Endothelial cell of umbilical vein (primary cell): Measurements from ENCODE around the gene FAM200A. TPM values are rescaled to one million over a fixed set of nuclear protein-coding genes. Genes with fewer than 3 reads are reported as not detected.

Source experiments
- BruUV-seq: library from RNA; stranded (reverse); fragments of 400-500 nt; replicated peaks from 2 replicates; lab custom pipeline; 2021; lab: Mats Ljungman, UMichigan
- CTCF ChIA-PET: fragments of 300-600, 350-600 bp; sonication (Branson Sonifier 250); formaldehyde crosslinking; loops from one replicate; lab custom pipeline; 2021; ENCODE audit warnings: antibody characterized with exemption, inconsistent platforms; lab: Charles Lee
- POLR2A ChIA-PET: fragments of 300-600, 350-600 bp; sonication (Branson Sonifier 250); formaldehyde crosslinking; loops from one replicate; lab custom pipeline; 2021; ENCODE audit warnings: antibody characterized with exemption, inconsistent platforms; lab: Charles Lee
- DNase-seq: peaks from one replicate; pipeline ENCODE4 v3.0.0-alpha.2; 2011; ENCODE audit warnings: low read depth, low spot score
- FAIRE-seq: peaks from 2 replicates; lab custom pipeline; 2011; peaks lifted over from hg19 to GRCh38; lab: Jason Lieb, UNC
- H2AFZ ChIP-seq: 2 replicates; pipeline ENCODE4 v1.6.0; 2012; ENCODE audit warnings: low read depth, low read length, control low read depth, inconsistent platforms
- H3K27ac ChIP-seq: 2 replicates; pipeline ENCODE4 v1.5.1; 2011; ENCODE audit warnings: low read depth, mild to moderate bottlenecking, control low read depth, low read length, moderate library complexity; ENCODE audit not compliant: insufficient read depth
- H3K27me3 ChIP-seq, 2 experiments: 2 replicates each; pipeline versions ENCODE4 v1.6.0 to v1.6.1; 2011; ENCODE audit warnings: low read length in 2 of 2, mixed read lengths in 1 of 2; ENCODE audit not compliant: control insufficient read depth in 2 of 2, insufficient read depth in 2 of 2
- H3K36me3 ChIP-seq, 2 experiments: 2 replicates in 1 of 2; 3 replicates in 1 of 2; pipeline ENCODE4 v1.5.1; 2011; ENCODE audit warnings: low read length in 2 of 2, mild to moderate bottlenecking in 1 of 2, moderate library complexity in 1 of 2; ENCODE audit not compliant: control insufficient read depth in 2 of 2, insufficient read depth in 2 of 2; ENCODE audit errors: extremely low read depth in 1 of 2
- H3K4me1 ChIP-seq: 3 replicates; pipeline ENCODE4 v1.5.1; 2011; ENCODE audit warnings: mild to moderate bottlenecking, low read length; ENCODE audit not compliant: control insufficient read depth, insufficient read depth; ENCODE audit errors: extremely low read depth
- H3K4me2 ChIP-seq: 2 replicates; pipeline ENCODE4 v1.6.1; 2011; ENCODE audit warnings: low read length, control low read depth, mixed read lengths; ENCODE audit not compliant: insufficient read depth
- H3K4me3 ChIP-seq, 3 experiments: fragments of 200-600 bp in 1 of 3; sonication (generic), shearing (Covaris generic) in 1 of 3; replicated peaks in 1 of 3; 2 replicates each; pipeline ENCODE4 v1.5.1; 2011 to 2016; ENCODE audit warnings: control low read depth in 3 of 3, low read length in 3 of 3, mild to moderate bottlenecking in 2 of 3, inconsistent platforms in 1 of 3, low read depth in 1 of 3, moderate library complexity in 1 of 3; ENCODE audit not compliant: insufficient read depth in 1 of 3
- H3K79me2 ChIP-seq: 2 replicates; pipeline ENCODE4 v1.6.0; 2012; ENCODE audit warnings: low read length, inconsistent platforms; ENCODE audit not compliant: control insufficient read depth, insufficient read depth
- H3K9ac ChIP-seq: replicated peaks from 2 replicates; pipeline ENCODE3; 2011; ENCODE audit warnings: low read length, control low read depth; ENCODE audit not compliant: insufficient read depth; ENCODE audit errors: extremely low read depth
- H3K9me1 ChIP-seq: replicated peaks from 3 replicates; pipeline ENCODE4 v1.6.0; 2011; ENCODE audit warnings: mild to moderate bottlenecking, low read length; ENCODE audit not compliant: control insufficient read depth, insufficient read depth; ENCODE audit errors: extremely low read depth
- H3K9me3 ChIP-seq: replicated peaks from 2 replicates; pipeline ENCODE4 v1.5.1; 2012; ENCODE audit warnings: low read length, inconsistent platforms; ENCODE audit not compliant: control insufficient read depth, insufficient read depth
- H4K20me1 ChIP-seq: replicated peaks from 2 replicates; pipeline ENCODE3; 2011; ENCODE audit warnings: mild to moderate bottlenecking, low read length; ENCODE audit not compliant: control insufficient read depth, insufficient read depth; ENCODE audit errors: extremely low read depth
- CTCF ChIP-seq, 2 donors: IDR thresholded peaks; 1 replicate in 1 of 2; 2 replicates in 1 of 2; pipeline ENCODE4 v1.5.1; 2011; ENCODE audit warnings: low read length in 2 of 2, mild to moderate bottlenecking in 2 of 2, moderate library complexity in 2 of 2, control low read depth in 1 of 2, inconsistent platforms in 1 of 2, low read depth in 1 of 2; ENCODE audit not compliant: insufficient read depth in 1 of 2; ENCODE audit errors: extremely low read depth in 1 of 2
- EZH2 ChIP-seq: IDR thresholded peaks from 2 replicates; pipeline ENCODE4 v1.6.1; 2012; ENCODE audit warnings: borderline replicate concordance, low read depth, mild to moderate bottlenecking, moderate library complexity, low read length, inconsistent platforms; ENCODE audit not compliant: severe bottlenecking
- FOS ChIP-seq: IDR thresholded peaks from 2 replicates; pipeline ENCODE4 v1.6.1; 2011; ENCODE audit warnings: mild to moderate bottlenecking, low read length, moderate library complexity, borderline replicate concordance; ENCODE audit not compliant: insufficient read depth
- GATA2 ChIP-seq: IDR thresholded peaks from 2 replicates; pipeline ENCODE4 v1.7.0; 2011; ENCODE audit warnings: low read depth, mild to moderate bottlenecking, moderate library complexity, mixed read lengths, low read length; ENCODE audit not compliant: insufficient read length, insufficient read depth
- JUN ChIP-seq: IDR thresholded peaks from 2 replicates; pipeline ENCODE4 v1.6.1; 2011; ENCODE audit warnings: borderline replicate concordance, low read depth; ENCODE audit not compliant: insufficient read length, insufficient read depth
- MYC ChIP-seq: IDR thresholded peaks from one replicate; pipeline ENCODE4 v1.6.1; 2011; ENCODE audit warnings: mild to moderate bottlenecking, low read depth, low read length
- POLR2A ChIP-seq: IDR thresholded peaks from 2 replicates; pipeline ENCODE4 v1.6.1; 2012; ENCODE audit warnings: low read depth, mild to moderate bottlenecking, control low read depth, low read length
- POLR2AphosphoS5 ChIP-seq: IDR thresholded peaks from 2 replicates; pipeline ENCODE4 v1.6.1; 2012; ENCODE audit warnings: low read depth, mild to moderate bottlenecking, control low read depth, low read length, moderate library complexity; ENCODE audit not compliant: insufficient read depth
- dilution Hi-C: fragments of 300-500 bp; cut with MboI; formaldehyde crosslinking; loops from one replicate; pipeline ENCODE4 v1.15.0; 2019; ENCODE audit warnings: low sequenced_read_pairs; ENCODE audit not compliant: extremely low pct_ligation_motif_present
- intact Hi-C: fragments of 100-400 bp; cut with micrococcal nuclease; formaldehyde crosslinking; loops from one replicate; pipeline ENCODE4 v1.10.0; 2022
- polyA plus RNA-seq, 4 experiments: library from polyadenylated mRNA; depleted of rRNA in 3 of 4; stranded (reverse) in 3 of 4; unstranded in 1 of 4; fragments of >200 nt; gene quantifications; 2 replicates each; pipeline versions ENCODE4 v1.2.1 to v1.2.3, GENCODE V29; 2011 to 2012; ENCODE audit warnings: missing spikeins in 1 of 4
- total RNA-seq: library from RNA; stranded (reverse); gene quantifications from 2 replicates; pipeline ENCODE4 v1.2.3, GENCODE V29; 2021
- TF ChIP-seq, protein P1 (sequence below): IDR thresholded peaks from 2 replicates; pipeline ENCODE4 v1.6.1; 2011; ENCODE audit not compliant: insufficient read depth, insufficient read length

FAM200A gene
- total and polyA plus RNA-seq, 2 donors (not counting 3 experiments of a cell fraction or from before 2014, with no cell fraction given) = 2.1 to 3.6 TPM

DNA sequence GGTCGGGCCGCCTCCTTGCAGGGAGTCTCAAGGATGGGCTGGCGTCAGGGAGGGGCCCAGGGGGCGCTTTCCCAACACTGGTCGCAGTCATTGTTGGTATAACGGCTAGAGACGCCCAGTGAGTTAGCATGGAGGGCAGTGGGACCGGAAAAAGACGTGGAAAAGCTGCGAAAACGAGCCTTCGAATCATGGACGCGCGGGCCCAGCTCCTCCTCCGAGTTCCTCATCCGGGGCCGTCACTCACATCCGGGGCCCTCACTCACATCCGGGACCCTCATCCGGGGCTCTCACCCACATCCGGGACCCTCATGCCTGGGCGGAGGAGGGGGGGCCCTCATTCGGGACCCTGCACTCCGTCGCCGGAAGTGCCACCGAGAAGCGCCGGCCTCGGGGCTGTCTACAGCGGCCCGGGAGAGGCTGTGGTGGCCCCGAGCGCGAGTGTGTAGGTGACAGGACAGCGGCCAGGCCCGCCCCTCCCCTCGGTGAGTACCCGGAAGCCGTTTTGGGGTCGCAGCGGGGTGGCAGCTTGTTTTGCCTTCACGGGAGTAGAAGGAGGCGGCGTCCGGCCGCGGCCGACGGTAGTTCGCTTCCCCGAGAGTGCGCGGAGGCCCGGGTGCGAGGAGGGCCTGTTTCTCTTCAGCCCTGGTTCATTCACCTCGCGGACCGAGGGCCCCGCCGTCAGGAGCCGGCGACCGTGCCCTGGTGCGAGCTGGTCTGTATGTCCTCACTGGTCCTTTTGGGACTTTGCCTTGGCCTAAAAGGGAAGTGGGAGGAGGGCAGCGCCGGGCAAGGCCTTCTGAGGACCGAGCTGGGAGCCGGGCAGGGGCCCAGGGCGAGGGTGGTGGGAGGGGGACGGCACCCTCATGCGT is 6.6 kb upstream of the FAM200A start, which contains the start of gene ZNF655:
Gene ZNF655, plus strand, starts transcription at position 337 of the 869 bp plus-strand sequence. CDS start 1,918 bp downstream, outside the sequence.
- Histone ChIP-seq H4K20me1 (no peaks in the 10 kb centered on the region), H3K36me3 (peaks cover 4 to 10% of the 10 kb centered on the region in 2 experiments), H2AFZ (peak within 1 kb of the TSS; percentile 87), H3K79me2 (peaks cover 13% of the 10 kb centered on the region), H3K27ac (peak within 1 kb of the TSS; percentile 73), H3K4me3 (peak within 1 kb of the TSS; percentile 80 to 86 (median 84)), H3K9ac (peak within 1 kb of the TSS; percentile 91), H3K27me3 (no peaks in the 10 kb centered on the region), H3K9me1 (no peaks in the 10 kb centered on the region), H3K9me3 (no peaks in the 10 kb centered on the region), H3K4me2 (peak within 1 kb of the TSS; percentile 83), H3K4me1 (peaks cover 20% of the 10 kb centered on the region)
- no peak for TF ChIP-seq GATA2
- no peak for TF ChIP-seq POLR2A
- TF ChIP-seq, protein P1, sequence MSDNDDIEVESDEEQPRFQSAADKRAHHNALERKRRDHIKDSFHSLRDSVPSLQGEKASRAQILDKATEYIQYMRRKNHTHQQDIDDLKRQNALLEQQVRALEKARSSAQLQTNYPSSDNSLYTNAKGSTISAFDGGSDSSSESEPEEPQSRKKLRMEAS = no peak
- TF ChIP-seq EZH2 = no peak
- no peak for TF ChIP-seq FOS
- no peak for TF ChIP-seq MYC
- peak; percentile 27 for TF ChIP-seq POLR2AphosphoS5
- TF ChIP-seq CTCF (IDR thresholded peaks at IDR 0.05; ENCODE audit: extremely low read depth in 1 of 2, insufficient read depth in 1 of 2, low read depth in 1 of 2, low read length in 2 of 2) = peak in 1 of 2 donors; percentile 18
- TF ChIP-seq JUN = no peak
- ChIA-PET CTCF (interaction anchor here (1.4 to 2.3 kb wide), 2 partner anchors 54 to 58 kb away, joined by 3 to 6 read pairs; partner anchors contain the start of genes ZKSCAN5 and ZSCAN25), POLR2A (interaction anchor here (1.2 kb wide), 1 partner anchor 61 kb away, joined by 3 read pairs; no protein-coding TSS in a partner anchor)
- intact Hi-C loops = loop anchor here (2.0 kb wide), 1 partner anchor 58 kb away; the partner anchor contains the start of gene ZSCAN25
- DNase-seq = peak; percentile 61
- TSS peak; percentile 35 for BruUV-seq
- no peak for FAIRE-seq
- dilution Hi-C loops = no loop called here
